GM12892 (cell line): ENCODE results near the gene TRMO.

Experiments used
- DNase-seq: peaks from one replicate; pipeline ENCODE4 v3.0.0; 2011; ENCODE audit not compliant: insufficient read length
- FAIRE-seq: peaks from 2 replicates; lab custom pipeline; 2011; peaks lifted over from hg19 to GRCh38; lab: Jason Lieb, UNC
- POLR2A ChIP-seq: IDR thresholded peaks from 2 replicates; pipeline ENCODE4 v1.6.1; 2011; ENCODE audit warnings: low read depth, low read length, control low read depth
- POLR2AphosphoS5 ChIP-seq: IDR thresholded peaks from 2 replicates; pipeline ENCODE4 v1.6.1; 2011; ENCODE audit warnings: low read depth, low read length, control low read depth
- TAF1 ChIP-seq: IDR thresholded peaks from 2 replicates; pipeline ENCODE4 v1.6.1; 2011; ENCODE audit warnings: low read depth, mild to moderate bottlenecking, control low read depth, low read length, borderline replicate concordance

Gene TRMO

DNA sequence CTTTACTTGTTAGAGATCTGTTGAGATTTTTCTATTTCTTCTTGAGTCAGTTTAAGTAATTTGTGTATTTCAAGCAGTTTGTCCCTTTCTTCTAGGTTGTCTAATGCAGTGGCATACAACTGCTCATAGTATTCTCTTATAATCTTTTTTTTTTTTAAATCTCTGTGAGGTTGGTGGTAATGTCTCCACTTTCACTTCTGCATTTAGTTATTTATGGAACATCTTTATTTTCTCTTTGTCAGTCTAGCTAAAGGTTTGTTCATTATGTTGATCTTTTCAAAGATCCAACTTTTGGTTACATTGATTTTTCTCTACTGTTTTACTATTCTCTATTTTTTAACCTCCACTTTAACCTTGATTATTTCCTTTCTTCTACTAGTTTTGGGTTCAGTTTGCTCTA, 55.5 kb downstream of the TRMO start:
- no peak for DNase-seq
- no peak for FAIRE-seq
- no peak for TF ChIP-seq POLR2A

DNA sequence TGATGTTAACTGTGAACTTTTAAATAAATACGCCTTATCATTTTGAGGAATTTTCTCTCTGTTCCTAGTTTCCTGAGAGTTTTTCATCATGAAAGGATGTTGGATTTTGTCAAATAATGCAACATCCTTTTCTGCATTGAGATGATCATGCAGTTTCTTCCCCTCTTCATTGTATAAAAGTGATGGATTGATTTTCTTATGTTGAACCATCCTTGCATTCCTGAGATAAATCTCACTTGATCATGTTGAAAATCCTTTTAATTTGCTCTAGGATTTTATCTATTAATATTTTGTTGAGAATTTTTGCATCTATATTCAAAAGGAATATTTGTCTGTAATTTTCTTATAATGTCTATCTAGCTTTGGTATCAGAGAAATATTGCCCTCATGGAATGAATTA, 56.0 kb downstream of the TRMO start:
- FAIRE-seq (no peak), DNase-seq (no peak)
- TF ChIP-seq POLR2AphosphoS5 (no peak), POLR2A (no peak), TAF1 (no peak)

DNA sequence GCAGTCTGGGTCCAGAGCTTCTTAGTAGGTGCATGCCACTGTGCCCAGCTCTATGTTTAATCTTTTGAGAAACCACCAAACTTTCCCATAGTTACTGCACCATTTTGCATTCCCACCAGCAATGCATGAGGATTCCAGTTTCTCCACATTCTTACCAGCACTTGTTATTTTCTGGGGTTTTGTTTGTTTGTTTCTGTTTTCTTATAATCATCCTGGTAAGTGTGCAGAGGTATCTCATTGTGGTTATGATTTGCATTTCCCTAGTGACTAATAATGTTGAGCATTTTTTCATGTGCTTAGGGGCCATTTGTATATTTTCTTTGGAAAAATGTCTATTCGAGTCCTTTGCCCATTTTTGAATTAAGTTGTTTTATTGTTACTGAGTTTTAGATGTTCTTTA, 57.9 kb downstream of the TRMO start:
- FAIRE-seq (no peak), DNase-seq (no peak)
- TF ChIP-seq TAF1 (no peak), POLR2A (no peak), POLR2AphosphoS5 (no peak)

DNA sequence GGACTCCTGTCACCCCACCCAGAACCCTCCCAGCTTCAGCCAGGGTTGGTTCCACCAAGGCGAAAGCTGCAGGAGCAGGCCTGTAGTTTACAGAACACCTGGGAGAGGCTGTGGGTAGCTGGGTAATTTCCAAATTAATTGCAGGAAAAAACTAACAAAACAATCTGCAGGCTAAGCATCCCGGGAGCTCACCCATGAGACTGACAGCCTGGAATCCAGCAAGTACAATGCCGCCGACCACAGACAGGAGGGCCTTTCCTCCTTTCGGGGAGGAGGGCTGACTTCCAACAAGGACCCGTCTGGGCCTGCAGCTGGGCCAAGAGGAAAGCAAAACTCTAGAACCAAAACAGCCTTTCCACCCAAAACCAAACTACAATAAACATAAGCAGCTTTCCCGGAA, 59.0 kb downstream of the TRMO start:
- DNase-seq (no peak), FAIRE-seq (no peak)

DNA sequence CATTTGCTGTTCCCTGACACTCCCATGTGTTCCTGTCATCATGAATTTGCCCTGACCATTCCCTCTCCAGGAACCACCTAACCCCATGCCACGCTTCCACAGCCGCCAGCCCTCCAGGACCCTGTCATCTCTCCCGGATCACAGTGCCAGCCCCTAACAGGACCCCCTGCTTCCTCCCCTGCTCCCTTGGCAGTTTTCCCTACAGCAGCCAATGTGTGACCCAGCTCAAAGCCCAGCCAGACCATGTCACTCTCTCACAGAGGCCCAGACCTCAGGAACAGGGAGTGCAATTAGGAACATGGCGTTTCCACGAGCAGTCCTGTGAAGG, 61.2 kb downstream of the TRMO start:
- no peak for TF ChIP-seq POLR2AphosphoS5
- no peak for TF ChIP-seq TAF1
- no peak for TF ChIP-seq POLR2A
- DNase-seq (no peak), FAIRE-seq (no peak)

More for the DNA sequence above, 59.0 kb downstream of the TRMO start:
- TF ChIP-seq POLR2AphosphoS5: no peak
- TF ChIP-seq TAF1: no peak
- no peak for TF ChIP-seq POLR2A

DNA sequence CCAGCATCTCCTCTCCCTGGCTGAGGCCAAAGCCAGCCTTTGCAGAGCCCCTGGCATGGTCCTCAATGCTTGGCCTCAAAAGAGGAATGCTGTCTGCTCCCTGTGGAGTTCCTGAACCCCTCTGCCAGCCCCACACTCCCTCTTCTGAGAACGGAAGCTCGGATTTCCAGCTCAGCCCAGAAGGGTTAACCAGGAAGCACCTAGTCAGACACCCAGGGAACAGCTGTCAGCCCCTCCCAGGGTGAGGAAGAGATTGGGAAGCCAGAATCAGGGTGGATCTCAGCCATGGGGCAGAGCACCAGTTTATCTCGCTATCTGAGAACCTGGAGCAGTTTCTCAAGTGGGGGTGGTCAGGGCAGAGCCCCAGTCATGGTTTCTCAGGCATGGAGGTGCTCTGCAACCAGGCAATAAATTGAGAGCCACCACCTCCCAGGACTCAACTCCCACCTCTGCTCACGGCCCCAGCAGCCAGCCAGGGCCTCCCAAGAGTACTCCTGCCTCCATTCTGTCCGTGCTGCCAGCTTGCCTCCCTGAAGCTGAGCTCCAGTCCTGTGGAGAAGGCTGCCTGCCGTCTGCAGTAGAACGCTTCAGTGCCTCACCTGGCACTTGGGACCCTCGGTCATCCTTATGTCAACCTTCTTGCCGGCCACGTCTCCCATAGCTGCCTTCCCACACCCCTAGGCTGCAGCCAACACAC, 61.7 kb downstream of the TRMO start:
- TF ChIP-seq POLR2AphosphoS5: no peak
- TF ChIP-seq TAF1: no peak
- TF ChIP-seq POLR2A: no peak
- FAIRE-seq: no peak
- no peak for DNase-seq

DNA sequence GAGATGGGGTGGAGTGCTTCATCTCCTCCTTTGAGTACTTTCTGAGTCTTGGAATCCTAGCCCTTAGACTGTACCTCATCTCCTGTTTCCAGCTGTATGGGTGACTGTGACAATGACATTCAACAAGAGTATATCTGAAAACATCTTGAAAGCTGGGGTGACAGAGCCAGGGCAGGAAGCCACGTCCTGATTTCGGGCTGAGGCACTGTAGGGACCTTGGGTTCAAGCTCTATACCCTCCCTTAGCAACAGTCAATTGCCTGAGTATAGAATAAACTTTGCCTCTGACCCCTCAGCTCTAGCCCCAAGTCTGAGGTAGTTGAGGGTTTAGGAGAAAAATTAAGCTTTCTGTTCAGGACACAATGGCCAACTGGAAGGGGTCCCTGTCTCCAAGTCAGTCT, 63.0 kb downstream of the TRMO start:
- no peak for TF ChIP-seq TAF1
- no peak for TF ChIP-seq POLR2A
- TF ChIP-seq POLR2AphosphoS5: no peak
- FAIRE-seq (no peak), DNase-seq (no peak)

DNA sequence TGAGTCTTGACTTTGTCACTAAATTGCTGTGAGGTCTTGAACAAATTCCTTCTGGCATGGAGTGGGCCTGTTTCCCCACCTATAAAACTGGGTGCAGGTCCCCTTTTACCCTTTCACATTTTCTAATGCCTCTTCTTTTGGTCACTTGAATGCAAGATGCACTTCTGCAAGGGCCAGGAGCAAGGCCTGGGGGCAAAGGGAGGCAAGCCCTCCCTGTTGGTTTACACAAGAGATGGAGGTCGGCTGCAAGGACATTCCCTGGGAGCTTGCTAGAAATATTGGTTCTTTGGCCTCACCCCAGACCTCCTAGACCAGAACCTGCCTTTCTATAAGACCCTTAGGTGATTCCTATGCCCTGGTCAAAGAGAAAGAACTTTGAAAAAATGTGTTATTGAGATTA, 63.5 kb downstream of the TRMO start:
- TF ChIP-seq POLR2A: no peak
- no peak for TF ChIP-seq TAF1
- TF ChIP-seq POLR2AphosphoS5: no peak
- FAIRE-seq (no peak), DNase-seq (no peak)

DNA sequence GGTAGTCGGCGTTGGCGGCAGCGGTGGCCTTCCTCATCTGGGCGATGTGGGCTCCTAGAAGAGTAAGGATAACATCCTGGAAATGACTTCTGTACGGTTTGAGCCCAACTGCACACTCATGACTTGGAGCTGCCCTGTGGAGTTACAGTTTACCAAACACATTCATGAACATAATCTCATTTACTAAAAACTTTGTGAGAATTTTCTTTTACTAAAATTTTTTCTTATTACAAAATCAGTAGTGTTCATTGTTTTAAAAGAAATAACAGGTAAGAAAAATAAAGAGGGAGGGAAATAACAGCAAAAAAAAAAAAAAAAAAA, 63.9 kb downstream of the TRMO start:
- TF ChIP-seq TAF1: no peak
- TF ChIP-seq POLR2AphosphoS5: no peak
- TF ChIP-seq POLR2A: no peak
- no peak for DNase-seq
- no peak for FAIRE-seq

DNA sequence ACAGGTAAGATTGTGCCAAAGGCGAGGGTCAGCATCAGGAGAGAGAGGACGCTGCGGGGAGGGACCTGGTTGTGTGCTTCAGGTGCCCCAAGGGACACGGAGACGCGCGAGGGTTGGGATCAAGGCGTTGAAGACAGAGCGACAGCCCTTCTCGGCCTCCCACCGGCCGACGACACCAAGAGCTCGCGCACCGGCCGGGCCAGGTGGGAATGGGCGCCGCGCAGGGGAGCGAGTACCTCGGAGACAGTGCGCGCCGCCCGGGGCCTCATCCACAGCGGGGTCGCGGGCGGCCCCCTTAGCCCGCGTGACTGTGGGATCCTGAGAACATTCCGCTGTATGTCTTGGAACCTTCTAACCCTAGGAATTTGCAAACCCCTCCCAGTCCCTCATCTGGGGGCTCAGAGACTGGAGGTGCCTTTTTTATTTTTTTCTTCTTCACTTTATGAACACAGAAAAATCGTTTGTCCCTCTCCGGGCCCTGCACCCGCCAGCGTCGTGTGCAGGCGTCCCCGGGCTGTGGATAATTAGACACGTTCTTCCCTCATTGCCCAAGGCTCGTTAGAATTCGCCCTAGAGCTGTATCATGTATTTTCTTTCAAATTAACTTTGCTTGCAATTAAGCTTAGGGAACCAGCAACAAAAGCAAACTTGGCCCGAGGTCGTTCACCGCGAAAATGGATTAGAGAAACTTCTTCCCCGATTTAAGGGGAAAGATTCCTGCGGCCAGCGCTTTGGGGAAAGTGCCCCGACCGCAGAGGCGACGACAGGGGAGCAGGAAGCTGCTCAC, 64.5 kb downstream of the TRMO start:
- no peak for FAIRE-seq
- no peak for DNase-seq
- no peak for TF ChIP-seq TAF1
- no peak for TF ChIP-seq POLR2AphosphoS5
- TF ChIP-seq POLR2A: no peak

DNA sequence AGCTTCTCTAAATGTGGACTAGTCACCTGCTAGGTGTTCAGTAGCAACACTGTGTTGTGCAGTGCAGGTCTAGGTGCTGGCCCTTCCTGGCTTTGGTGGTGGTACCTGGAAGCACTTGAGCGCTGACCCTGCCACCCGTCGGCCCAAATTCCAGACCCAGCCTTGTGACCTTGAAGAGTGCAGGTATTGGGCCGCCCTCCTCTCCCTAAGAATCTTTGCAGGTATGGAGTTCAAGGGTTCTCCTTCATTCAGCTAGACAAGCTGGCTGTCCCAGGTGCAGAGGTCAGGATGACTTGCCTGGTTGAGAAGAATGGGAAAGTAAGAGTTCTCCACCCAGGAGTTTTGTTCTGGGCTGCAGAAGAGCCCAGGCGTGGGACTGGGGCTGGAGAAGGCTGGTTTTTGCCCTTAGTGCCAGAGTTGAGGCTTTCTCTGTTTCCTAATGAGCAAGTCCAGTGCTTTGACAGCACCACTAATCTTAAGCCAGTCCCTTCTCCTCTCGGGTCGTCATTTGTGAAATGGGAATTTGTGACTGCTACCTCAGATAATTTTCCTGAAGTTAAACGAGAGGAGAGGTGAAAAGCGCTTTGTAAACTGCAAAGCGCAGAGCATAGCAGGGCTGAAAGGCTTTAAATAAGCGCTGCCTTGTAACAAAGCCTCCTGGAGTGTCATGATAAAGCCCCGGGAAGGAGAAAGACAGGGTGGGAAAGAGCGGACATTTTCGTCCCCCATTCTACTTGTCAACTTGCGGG, 65.3 kb downstream of the TRMO start:
- FAIRE-seq (no peak), DNase-seq (no peak)
- no peak for TF ChIP-seq POLR2AphosphoS5
- no peak for TF ChIP-seq POLR2A
- no peak for TF ChIP-seq TAF1
